ENCODE measurements around the gene BOK. TPM values are rescaled to one million over a fixed set of nuclear protein-coding genes. Genes with fewer than 3 reads are reported as not detected.

Gene BOK
- total RNA-seq, 2 donors from 2014 or later: 33.2 to 62.3 TPM

GRCh38 chr2:241553512-241553830, 5.1 kb upstream of the BOK start:
- H3K27me3 ChIP-seq: no peaks in the 10 kb centered on the region
- intact Hi-C loops (cut with DNase I): no loop called here
- H3K9me3 ChIP-seq: no peaks in the 10 kb centered on the region
- ATAC-seq (no peak), DNase-seq (no peak)
- H3K36me3 ChIP-seq (replicated peaks in 1 of 2; ENCODE audit: insufficient read depth in 1 of 2, low read depth in 2 of 2): no peaks in the 10 kb centered on the region
- H3K4me1 ChIP-seq: peaks cover 5% of the 10 kb centered on the region
- TF ChIP-seq, protein P1, sequence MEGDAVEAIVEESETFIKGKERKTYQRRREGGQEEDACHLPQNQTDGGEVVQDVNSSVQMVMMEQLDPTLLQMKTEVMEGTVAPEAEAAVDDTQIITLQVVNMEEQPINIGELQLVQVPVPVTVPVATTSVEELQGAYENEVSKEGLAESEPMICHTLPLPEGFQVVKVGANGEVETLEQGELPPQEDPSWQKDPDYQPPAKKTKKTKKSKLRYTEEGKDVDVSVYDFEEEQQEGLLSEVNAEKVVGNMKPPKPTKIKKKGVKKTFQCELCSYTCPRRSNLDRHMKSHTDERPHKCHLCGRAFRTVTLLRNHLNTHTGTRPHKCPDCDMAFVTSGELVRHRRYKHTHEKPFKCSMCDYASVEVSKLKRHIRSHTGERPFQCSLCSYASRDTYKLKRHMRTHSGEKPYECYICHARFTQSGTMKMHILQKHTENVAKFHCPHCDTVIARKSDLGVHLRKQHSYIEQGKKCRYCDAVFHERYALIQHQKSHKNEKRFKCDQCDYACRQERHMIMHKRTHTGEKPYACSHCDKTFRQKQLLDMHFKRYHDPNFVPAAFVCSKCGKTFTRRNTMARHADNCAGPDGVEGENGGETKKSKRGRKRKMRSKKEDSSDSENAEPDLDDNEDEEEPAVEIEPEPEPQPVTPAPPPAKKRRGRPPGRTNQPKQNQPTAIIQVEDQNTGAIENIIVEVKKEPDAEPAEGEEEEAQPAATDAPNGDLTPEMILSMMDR (IDR thresholded peaks at IDR 0.05): no peak
- TF ChIP-seq POLR2A (IDR thresholded peaks at IDR 0.05): no peak
- no peak overlapping the region for H3K27ac ChIP-seq
- WGBS, 2 donors: 80 to 83% methylated on average over 10 to 12 of the region's 12 CpGs
- H3K4me3 ChIP-seq: no peak overlapping the region

- Histone ChIP-seq H3K4me3 (no peak overlapping the region), H3K27me3 (no peaks in the 10 kb centered on the region), H3K4me1 (peaks cover 7% of the 10 kb centered on the region), H3K36me3 (replicated peaks in 1 of 2; ENCODE audit: insufficient read depth in 1 of 2, low read depth in 2 of 2) (no peaks in the 10 kb centered on the region), H3K9me3 (no peaks in the 10 kb centered on the region), H3K27ac (no peak overlapping the region)
- DNase-seq (no peak), ATAC-seq (no peak)
- WGBS, 2 donors: 65 to 73% methylated on average over 5 to 6 of the region's 6 CpGs
- no peak for TF ChIP-seq POLR2A (IDR thresholded peaks at IDR 0.05)
- TF ChIP-seq, protein P1 (IDR thresholded peaks at IDR 0.05): no peak
- intact Hi-C loops (cut with DNase I): no loop called here
Observed at GRCh38 chr2:241553981-241554380, 4.6 kb upstream of the BOK start.

DNA sequence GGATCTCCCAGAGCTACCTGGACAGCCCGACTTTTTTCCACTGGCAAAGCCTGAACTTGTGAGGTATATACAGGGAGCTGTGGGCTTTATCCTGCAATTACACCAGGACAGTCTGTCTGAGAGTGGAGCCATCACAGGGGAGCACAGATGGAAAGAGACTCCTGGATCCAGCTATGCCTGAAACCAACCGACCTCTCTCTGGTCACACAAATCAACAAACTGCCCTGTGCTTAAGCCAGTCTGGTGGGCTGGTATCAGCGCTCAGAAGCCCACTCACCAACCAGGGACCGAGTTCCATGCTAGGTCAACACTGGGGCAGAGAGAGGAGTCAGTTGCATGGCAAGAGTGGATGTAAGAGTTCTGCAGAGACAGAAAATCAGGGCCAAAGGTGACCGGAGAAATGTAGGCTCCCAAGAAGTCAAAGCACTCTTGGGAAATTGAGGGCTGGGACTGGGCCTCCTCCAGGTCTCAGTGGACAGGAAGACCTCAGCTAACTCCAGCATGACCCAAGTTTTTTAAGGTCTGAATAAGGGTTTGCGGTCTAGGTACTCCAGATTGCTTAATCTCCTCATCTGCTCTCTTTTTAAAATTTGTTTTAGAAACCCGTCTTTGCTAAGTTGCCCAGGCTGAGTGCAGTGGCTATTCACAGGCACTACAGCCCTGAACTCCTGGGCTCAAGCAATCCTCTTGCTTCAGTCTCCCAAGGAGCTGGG, 3.8 kb upstream of the BOK start:
- no peak overlapping the region for H3K27ac ChIP-seq
- TF ChIP-seq, protein P1 (IDR thresholded peaks at IDR 0.05): no peak
- TF ChIP-seq POLR2A (IDR thresholded peaks at IDR 0.05): no peak
- H3K27me3 ChIP-seq: no peaks in the 10 kb centered on the region
- peaks cover 11% of the 10 kb centered on the region for H3K4me1 ChIP-seq
- no peak for ATAC-seq
- H3K36me3 ChIP-seq (replicated peaks in 1 of 2; ENCODE audit: insufficient read depth in 1 of 2, low read depth in 2 of 2): no peaks in the 10 kb centered on the region
- intact Hi-C loops (cut with DNase I): no loop called here
- H3K9me3 ChIP-seq: no peaks in the 10 kb centered on the region
- WGBS, 2 donors: 85 to 87% methylated on average over 4 to 6 of the region's 7 CpGs
- no peak overlapping the region for H3K4me3 ChIP-seq
- no peak for DNase-seq

DNA sequence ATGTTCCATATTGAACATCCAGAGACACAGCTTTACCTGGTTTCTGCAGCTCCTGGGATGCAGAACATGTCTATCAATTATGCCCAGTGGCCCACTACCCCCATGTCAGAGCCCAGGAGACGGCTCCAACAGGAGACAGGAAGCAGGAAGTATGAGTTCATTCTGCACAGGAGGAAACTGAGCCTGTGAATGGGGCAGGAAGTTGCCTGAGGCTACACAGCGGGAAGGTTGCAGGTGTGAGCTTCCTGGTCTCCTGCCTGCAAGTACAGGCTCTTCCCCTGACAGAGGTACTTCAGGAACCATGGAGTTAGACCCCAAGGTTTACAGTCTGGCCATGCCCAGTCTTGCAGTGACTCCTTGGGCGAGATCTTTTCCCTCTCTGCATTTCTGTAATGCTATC, 2.8 kb upstream of the BOK start:
- Histone ChIP-seq H3K36me3 (replicated peaks in 1 of 2; ENCODE audit: insufficient read depth in 1 of 2, low read depth in 2 of 2) (no peaks in the 10 kb centered on the region), H3K27ac (no peak overlapping the region), H3K27me3 (no peaks in the 10 kb centered on the region), H3K9me3 (no peaks in the 10 kb centered on the region), H3K4me3 (no peak overlapping the region), H3K4me1 (peaks cover 21% of the 10 kb centered on the region)
- TF ChIP-seq POLR2A (IDR thresholded peaks at IDR 0.05): no peak
- TF ChIP-seq, protein P1 (IDR thresholded peaks at IDR 0.05): no peak
- ATAC-seq (no peak), DNase-seq (no peak)
- intact Hi-C loops (cut with DNase I): no loop called here
- WGBS, 2 donors: 55 to 72% methylated on average over 3 of the region's 3 CpGs

DNA sequence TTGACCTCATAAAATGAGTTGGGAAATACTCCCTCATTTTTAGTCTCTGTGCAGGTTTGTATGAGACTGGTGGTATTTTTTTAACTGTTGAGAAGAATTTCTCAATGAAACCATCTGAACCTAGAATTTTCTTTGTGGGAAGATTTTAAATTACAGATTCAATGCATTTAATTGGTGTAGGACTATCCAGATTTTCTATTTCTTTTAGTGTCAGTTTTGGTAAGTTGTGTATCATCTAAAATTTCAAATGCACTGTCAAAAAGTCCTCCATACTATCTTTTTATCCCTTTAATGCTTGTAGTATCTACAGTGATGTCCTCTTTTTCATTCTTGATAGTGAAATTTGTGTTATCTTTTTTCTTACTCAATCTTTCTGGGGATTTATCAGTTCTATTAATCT, 1.8 kb upstream of the BOK start:
- ATAC-seq (no peak), DNase-seq (no peak)
- no peaks in the 10 kb centered on the region for H3K9me3 ChIP-seq
- TF ChIP-seq, protein P1 (IDR thresholded peaks at IDR 0.05): no peak
- no peak for TF ChIP-seq POLR2A (IDR thresholded peaks at IDR 0.05)
- H3K27ac ChIP-seq: no peak overlapping the region
- no peaks in the 10 kb centered on the region for H3K27me3 ChIP-seq
- intact Hi-C loops (cut with DNase I): no loop called here
- no peak overlapping the region for H3K4me3 ChIP-seq
- no peaks in the 10 kb centered on the region for H3K36me3 ChIP-seq (replicated peaks in 1 of 2; ENCODE audit: insufficient read depth in 1 of 2, low read depth in 2 of 2)
- H3K4me1 ChIP-seq: peaks cover 29% of the 10 kb centered on the region

Data from body of pancreas (tissue), 4 donors.